ENCODE data around the gene ASXL1. TPM values are rescaled to one million over a fixed set of nuclear protein-coding genes. Genes with fewer than 3 reads are reported as not detected.

ASXL1 gene
- total RNA-seq, 1 donor from 2014 or later: 79.1 TPM

DNA sequence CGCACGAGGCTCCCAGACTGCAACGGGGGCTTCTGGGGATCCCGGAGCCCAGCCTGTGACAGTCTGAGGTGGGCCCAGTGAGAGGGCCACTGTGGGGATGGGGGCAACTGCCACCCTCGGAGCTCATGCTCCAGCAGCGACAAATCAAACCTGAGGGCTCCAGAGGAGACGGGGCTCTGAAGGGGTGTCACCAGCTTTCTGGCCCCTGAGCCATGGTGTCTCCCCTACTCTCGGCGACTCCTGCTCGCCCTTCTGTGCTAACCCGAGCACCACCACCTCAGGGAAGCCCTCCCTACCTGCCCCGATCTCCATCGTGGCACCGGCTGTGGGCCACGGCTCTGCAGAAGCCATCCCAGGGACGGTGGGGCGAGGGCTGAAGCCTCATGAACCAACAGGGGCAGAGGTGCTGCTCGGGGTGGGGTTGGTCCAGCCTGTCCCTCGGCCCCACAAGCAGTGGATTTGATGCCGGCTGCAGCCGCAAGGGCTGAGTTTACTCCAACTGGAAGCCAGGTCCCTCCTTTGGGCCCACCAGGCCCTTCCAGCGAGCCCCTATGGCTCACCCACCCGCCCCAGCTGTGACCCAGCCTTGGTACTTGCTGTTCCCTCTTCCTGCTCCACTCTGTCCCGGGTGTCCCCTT is 102.7 kb downstream of the ASXL1 start:
- Histone ChIP-seq H3K9me3 (no peaks in the 10 kb centered on the region), H3K4me1 (peaks cover 27% of the 10 kb centered on the region)

DNA sequence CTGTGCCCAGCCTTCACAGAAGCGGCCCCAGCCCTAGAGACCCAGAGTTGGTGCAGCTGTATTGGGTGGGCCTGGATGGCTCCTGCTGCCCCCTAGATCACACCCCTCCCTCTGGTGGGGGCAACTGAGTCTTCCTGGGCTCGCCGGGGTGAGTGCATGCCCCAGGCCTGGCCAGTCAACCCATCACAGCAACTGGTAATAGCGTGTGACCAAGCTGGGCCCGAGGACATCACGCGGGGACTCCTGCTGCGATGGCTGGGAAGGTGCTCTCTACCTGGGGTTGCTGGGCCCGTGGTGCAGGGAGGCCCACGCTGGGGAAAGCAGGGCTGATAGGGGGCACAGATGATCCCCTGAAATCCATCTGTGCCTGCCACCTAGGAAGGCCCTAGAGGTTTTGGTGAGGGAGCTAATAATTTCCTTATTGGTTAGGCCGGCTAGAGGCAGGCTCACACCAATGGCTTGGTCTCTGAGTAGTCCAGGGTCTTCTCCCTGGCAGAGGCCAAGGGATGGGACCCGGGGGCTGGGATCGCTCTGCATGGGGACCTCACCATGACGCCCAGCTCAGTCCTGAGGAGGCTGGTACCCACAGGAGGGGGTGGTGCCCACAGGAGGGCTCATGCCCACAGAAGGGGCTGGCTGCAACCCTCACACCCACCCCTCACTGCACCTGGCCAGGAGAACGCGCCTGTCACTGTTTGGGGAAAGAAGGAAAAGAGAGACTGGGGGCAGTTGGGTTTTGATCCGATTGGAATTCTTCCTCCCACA is 103.9 kb downstream of the ASXL1 start:
- Histone ChIP-seq H3K4me1 (peaks cover 38% of the 10 kb centered on the region), H3K27ac (no peak overlapping the region), H3K36me3 (no peaks in the 10 kb centered on the region), H3K4me3 (no peak overlapping the region), H3K9me3 (no peaks in the 10 kb centered on the region), H3K27me3 (no peaks in the 10 kb centered on the region)
- ATAC-seq: no peak
- TF ChIP-seq, protein P1, sequence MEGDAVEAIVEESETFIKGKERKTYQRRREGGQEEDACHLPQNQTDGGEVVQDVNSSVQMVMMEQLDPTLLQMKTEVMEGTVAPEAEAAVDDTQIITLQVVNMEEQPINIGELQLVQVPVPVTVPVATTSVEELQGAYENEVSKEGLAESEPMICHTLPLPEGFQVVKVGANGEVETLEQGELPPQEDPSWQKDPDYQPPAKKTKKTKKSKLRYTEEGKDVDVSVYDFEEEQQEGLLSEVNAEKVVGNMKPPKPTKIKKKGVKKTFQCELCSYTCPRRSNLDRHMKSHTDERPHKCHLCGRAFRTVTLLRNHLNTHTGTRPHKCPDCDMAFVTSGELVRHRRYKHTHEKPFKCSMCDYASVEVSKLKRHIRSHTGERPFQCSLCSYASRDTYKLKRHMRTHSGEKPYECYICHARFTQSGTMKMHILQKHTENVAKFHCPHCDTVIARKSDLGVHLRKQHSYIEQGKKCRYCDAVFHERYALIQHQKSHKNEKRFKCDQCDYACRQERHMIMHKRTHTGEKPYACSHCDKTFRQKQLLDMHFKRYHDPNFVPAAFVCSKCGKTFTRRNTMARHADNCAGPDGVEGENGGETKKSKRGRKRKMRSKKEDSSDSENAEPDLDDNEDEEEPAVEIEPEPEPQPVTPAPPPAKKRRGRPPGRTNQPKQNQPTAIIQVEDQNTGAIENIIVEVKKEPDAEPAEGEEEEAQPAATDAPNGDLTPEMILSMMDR (IDR thresholded peaks at IDR 0.05): no peak
- DNase-seq: no peak
- intact Hi-C loops (cut with DNase I): no loop called here

More for the DNA sequence above, 102.7 kb downstream of the ASXL1 start:
- H3K27me3 ChIP-seq: no peaks in the 10 kb centered on the region
- DNase-seq: no peak
- H3K36me3 ChIP-seq: no peaks in the 10 kb centered on the region
- H3K27ac ChIP-seq: no peak overlapping the region
- intact Hi-C loops (cut with DNase I): no loop called here
- TF ChIP-seq, protein P1 (IDR thresholded peaks at IDR 0.05): no peak
- H3K4me3 ChIP-seq: no peak overlapping the region
- no peak for ATAC-seq

DNA sequence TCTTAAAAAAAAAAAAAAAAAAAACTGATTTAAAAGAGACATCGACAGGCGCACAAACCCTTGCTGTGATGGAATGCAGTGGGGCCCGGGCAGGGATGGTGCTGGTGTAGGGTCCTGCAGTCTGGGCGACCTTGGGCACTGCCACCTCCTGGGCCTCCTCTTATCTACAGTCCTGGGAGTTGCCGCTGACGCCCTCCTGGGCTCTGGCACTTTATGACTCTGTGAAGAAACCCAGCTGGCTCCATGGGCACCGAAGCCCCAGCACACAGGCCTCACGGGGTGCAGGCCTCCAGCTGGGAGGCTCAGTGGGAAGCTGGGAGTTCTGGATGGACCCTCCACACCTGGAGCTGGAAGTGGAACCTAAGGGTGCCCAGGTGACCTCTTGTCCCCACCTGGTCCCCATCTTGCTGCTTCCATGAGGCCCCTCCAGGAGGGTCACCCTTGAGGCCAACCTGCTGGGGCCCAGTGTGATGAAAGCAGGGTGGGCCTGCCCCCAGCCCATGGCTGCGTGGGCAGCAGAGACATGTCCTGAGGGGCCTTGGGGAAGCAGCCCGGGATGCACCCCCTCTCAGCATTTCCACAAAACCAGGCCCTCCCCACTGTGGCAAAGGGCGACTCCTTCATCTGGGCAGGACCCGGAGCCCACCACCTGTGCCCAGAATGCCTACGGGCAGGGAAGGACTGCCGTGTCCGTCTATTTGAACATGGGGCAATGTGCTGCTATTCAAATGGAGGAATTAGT is 104.9 kb downstream of the ASXL1 start:
- ATAC-seq: no peak
- intact Hi-C loops (cut with DNase I): no loop called here
- H3K4me3 ChIP-seq: no peak overlapping the region

DNA sequence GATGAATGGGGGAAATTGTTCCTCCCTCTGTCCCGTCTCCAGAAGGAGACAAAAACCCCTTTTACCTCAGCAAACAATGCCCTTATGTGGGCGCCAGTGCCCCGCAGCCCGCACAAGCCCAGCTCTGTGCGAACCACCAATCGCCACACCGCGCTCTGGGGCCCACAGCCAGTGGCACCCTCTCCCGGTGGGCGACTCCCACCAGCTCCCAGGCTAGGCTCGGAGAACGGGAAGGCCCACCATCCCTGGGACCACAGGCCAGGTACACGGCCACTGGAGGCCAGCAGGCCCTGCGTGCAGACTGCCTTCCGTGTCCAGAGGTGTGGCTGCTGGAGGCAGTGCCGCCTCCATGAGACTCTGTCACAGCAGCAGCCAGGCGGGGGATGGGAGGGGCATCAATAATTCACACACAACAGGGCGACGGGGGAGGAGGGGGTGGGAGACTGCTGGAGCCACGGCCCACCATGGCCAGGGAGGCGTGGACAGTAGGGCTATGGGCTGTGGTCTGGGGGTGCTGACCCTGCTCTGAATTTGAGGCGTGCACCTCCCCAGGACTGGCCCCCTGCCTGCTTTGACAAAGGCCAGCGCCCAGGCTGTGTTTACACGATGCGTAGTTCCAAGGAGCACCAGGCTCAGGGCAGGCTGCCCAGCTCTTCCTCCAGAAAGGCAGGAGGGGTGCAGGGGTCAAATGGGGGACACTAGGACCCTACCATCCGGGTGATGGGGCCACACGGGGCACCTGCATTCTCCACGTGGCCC is 105.7 kb downstream of the ASXL1 start:
- Histone ChIP-seq H3K9me3 (no peaks in the 10 kb centered on the region), H3K27ac (no peak overlapping the region), H3K4me3 (no peak overlapping the region), H3K27me3 (no peaks in the 10 kb centered on the region), H3K36me3 (no peaks in the 10 kb centered on the region), H3K4me1 (peaks cover 38% of the 10 kb centered on the region)
- DNase-seq: no peak
- intact Hi-C loops (cut with DNase I): no loop called here
- TF ChIP-seq, protein P1 (IDR thresholded peaks at IDR 0.05): no peak
- ATAC-seq: no peak

More for the DNA sequence above, 104.9 kb downstream of the ASXL1 start:
- Histone ChIP-seq H3K9me3 (no peaks in the 10 kb centered on the region), H3K36me3 (no peaks in the 10 kb centered on the region), H3K27ac (no peak overlapping the region), H3K4me1 (peaks cover 38% of the 10 kb centered on the region), H3K27me3 (no peaks in the 10 kb centered on the region)
- no peak for DNase-seq
- TF ChIP-seq, protein P1 (IDR thresholded peaks at IDR 0.05): no peak

DNA sequence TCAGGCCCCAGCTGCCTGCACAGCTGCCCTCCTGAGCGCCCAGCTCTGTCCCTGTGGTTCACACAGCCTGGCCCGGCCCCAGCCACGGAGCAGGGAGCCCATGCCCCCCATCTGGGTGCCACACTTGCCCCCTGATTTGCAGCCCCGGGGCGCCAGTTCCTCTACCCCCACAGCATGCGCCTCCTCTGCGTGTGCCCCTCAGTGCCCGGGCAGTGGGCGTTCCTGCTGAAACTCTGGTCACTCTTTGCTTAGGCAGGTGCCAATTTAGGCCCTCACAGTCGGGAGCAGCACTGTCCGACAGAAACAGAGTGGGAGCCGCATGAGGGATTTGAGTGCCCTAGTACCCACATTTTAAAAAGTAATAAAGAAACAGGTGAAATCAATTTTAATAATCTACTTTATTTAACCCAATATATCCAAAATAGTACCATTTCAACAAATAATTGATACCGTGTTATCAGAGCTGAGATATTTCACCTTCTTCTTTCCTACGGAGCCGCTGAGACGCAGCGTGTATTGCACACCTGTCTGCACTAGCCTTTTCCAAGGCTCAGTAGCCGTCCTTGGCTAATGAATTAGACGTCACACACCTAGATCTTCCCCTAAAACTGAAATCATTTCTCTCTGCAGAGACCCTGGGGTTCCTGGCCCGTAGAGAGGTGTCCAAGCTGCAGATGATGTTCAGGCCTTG is 106.4 kb downstream of the ASXL1 start:
- H3K9me3 ChIP-seq: no peaks in the 10 kb centered on the region
- H3K27ac ChIP-seq: no peak overlapping the region
- intact Hi-C loops (cut with DNase I): no loop called here
- ATAC-seq: no peak
- H3K27me3 ChIP-seq: no peaks in the 10 kb centered on the region
- no peak overlapping the region for H3K4me3 ChIP-seq
- DNase-seq: no peak
- no peaks in the 10 kb centered on the region for H3K36me3 ChIP-seq
- H3K4me1 ChIP-seq: peaks cover 43% of the 10 kb centered on the region
- TF ChIP-seq, protein P1 (IDR thresholded peaks at IDR 0.05): no peak

All from upper lobe of right lung (tissue), 1 donor.